ENCODE data around the gene FOCAD.

FOCAD gene

GRCh38 chr9:20853866-20854265 lies 169.8 kb downstream of the FOCAD start:
- no peak overlapping the region for H3K27ac ChIP-seq (ENCODE audit: low read depth, low read length)
- no peaks in the 10 kb centered on the region for H3K4me1 ChIP-seq (ENCODE audit: control insufficient read depth in 5 of 5, insufficient read depth in 5 of 5, low read length in 5 of 5)
- no peaks in the 10 kb centered on the region for H3K36me3 ChIP-seq (ENCODE audit: control insufficient read depth in 5 of 5, insufficient read depth in 5 of 5, low read length in 5 of 5)
- H3K9ac ChIP-seq (ENCODE audit: low read length in 5 of 5), result no peak overlapping the region
- peaks cover 0 to 3% (median 0%) of the 10 kb centered on the region in 5 donors for H3K9me3 ChIP-seq (ENCODE audit: control insufficient read depth in 5 of 5, low read length in 5 of 5)
- no peaks in the 10 kb centered on the region for H3K27me3 ChIP-seq (ENCODE audit: control insufficient read depth in 5 of 5, insufficient read depth in 4 of 5, low read length in 5 of 5)
- no peak overlapping the region for H3K4me3 ChIP-seq (ENCODE audit: low read depth in 1 of 5, low read length in 5 of 5)

- Histone ChIP-seq H3K27ac (ENCODE audit: low read depth, low read length) (no peak overlapping the region), H3K9me3 (ENCODE audit: control insufficient read depth in 5 of 5, low read length in 5 of 5) (peaks cover 0 to 3% (median 0%) of the 10 kb centered on the region in 5 donors), H3K4me3 (ENCODE audit: low read depth in 1 of 5, low read length in 5 of 5) (no peak overlapping the region), H3K9ac (ENCODE audit: low read length in 5 of 5) (no peak overlapping the region), H3K4me1 (ENCODE audit: control insufficient read depth in 5 of 5, insufficient read depth in 5 of 5, low read length in 5 of 5) (no peaks in the 10 kb centered on the region), H3K27me3 (ENCODE audit: control insufficient read depth in 5 of 5, insufficient read depth in 4 of 5, low read length in 5 of 5) (no peaks in the 10 kb centered on the region), H3K36me3 (ENCODE audit: control insufficient read depth in 5 of 5, insufficient read depth in 5 of 5, low read length in 5 of 5) (no peaks in the 10 kb centered on the region)
These were observed 170.4 kb downstream of the FOCAD start for GRCh38 chr9:20854444-20854843.

GRCh38 chr9:20863945-20864344 lies 179.9 kb downstream of the FOCAD start:
- H3K9ac ChIP-seq (ENCODE audit: low read length in 5 of 5), result no peak overlapping the region
- H3K4me1 ChIP-seq (ENCODE audit: control insufficient read depth in 5 of 5, insufficient read depth in 5 of 5, low read length in 5 of 5), result no peaks in the 10 kb centered on the region
- no peaks in the 10 kb centered on the region for H3K27me3 ChIP-seq (ENCODE audit: control insufficient read depth in 5 of 5, insufficient read depth in 4 of 5, low read length in 5 of 5)
- H3K9me3 ChIP-seq (ENCODE audit: control insufficient read depth in 5 of 5, low read length in 5 of 5), result no peaks in the 10 kb centered on the region
- H3K36me3 ChIP-seq (ENCODE audit: control insufficient read depth in 5 of 5, insufficient read depth in 5 of 5, low read length in 5 of 5), result peaks cover 0 to 19% (median 2%) of the 10 kb centered on the region in 5 donors
- H3K27ac ChIP-seq (ENCODE audit: low read depth, low read length), result no peak overlapping the region
- no peak overlapping the region for H3K4me3 ChIP-seq (ENCODE audit: low read depth in 1 of 5, low read length in 5 of 5)

- no peak overlapping the region for H3K9ac ChIP-seq (ENCODE audit: low read length in 5 of 5)
- H3K27ac ChIP-seq (ENCODE audit: low read depth, low read length), result no peak overlapping the region
- no peak overlapping the region for H3K4me3 ChIP-seq (ENCODE audit: low read depth in 1 of 5, low read length in 5 of 5)
- H3K9me3 ChIP-seq (ENCODE audit: control insufficient read depth in 5 of 5, low read length in 5 of 5), result no peaks in the 10 kb centered on the region
- peaks cover 0 to 20% (median 2%) of the 10 kb centered on the region in 5 donors for H3K36me3 ChIP-seq (ENCODE audit: control insufficient read depth in 5 of 5, insufficient read depth in 5 of 5, low read length in 5 of 5)
- no peaks in the 10 kb centered on the region for H3K27me3 ChIP-seq (ENCODE audit: control insufficient read depth in 5 of 5, insufficient read depth in 4 of 5, low read length in 5 of 5)
- no peaks in the 10 kb centered on the region for H3K4me1 ChIP-seq (ENCODE audit: control insufficient read depth in 5 of 5, insufficient read depth in 5 of 5, low read length in 5 of 5)
These were observed 181.3 kb downstream of the FOCAD start for GRCh38 chr9:20865347-20865746.

DNA sequence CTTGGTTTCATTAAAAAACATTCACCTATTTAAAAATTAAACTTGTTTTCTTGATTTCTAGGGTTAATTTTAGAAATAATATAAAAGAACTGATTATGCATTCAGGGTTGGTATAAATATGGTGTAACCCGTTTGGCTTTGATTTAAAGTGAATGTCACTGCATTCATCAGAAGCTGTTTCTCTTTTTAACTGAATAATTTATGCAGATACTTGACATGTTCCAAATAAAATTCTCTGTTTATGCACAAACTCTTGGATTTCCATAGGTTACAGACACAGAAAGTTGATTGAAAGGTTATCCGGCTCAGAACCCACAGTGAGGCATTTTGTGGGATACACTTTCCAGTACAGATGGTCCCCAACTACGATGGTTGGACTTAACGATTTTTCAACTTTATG lies 186.1 kb downstream of the FOCAD start:
- Histone ChIP-seq H3K4me1 (ENCODE audit: control insufficient read depth in 5 of 5, insufficient read depth in 5 of 5, low read length in 5 of 5) (peaks cover 0 to 3% (median 0%) of the 10 kb centered on the region in 5 donors), H3K9me3 (ENCODE audit: control insufficient read depth in 5 of 5, low read length in 5 of 5) (no peaks in the 10 kb centered on the region), H3K27me3 (ENCODE audit: control insufficient read depth in 5 of 5, insufficient read depth in 4 of 5, low read length in 5 of 5) (no peaks in the 10 kb centered on the region), H3K36me3 (ENCODE audit: control insufficient read depth in 5 of 5, insufficient read depth in 5 of 5, low read length in 5 of 5) (peaks cover 0 to 17% (median 0%) of the 10 kb centered on the region in 5 donors), H3K27ac (ENCODE audit: low read depth, low read length) (no peak overlapping the region), H3K9ac (ENCODE audit: low read length in 5 of 5) (no peak overlapping the region), H3K4me3 (ENCODE audit: low read depth in 1 of 5, low read length in 5 of 5) (no peak overlapping the region)

DNA sequence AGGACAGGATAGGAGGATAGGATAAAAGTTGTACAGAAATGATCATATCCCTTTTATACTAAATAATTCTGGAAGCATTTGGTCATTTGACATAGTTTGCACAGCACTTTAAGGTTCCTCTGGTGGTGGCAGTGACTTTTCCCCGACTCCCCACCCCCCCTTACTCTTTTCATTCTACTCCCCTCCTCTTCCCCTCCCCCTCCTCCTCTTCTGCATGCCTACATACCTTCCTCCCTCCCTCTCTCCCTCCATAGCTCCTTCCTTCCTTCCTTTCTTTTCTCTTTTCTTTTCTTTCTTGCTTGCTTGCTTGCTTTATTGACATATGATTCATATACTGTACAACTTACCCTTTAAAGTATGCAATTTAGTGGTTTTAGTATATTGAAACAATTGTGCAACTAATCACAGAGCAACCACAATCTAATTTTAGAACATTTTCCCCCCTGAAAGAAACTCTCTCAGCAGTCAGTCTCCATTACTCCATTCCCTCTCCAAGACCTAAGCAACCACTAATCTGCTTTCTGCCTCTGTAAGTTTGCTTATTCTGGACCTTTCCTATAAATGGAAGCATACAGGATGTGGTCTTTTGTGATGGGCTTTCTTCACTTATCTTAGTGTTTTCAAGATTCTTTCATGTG lies 188.4 kb downstream of the FOCAD start:
- peaks cover 0 to 3% (median 0%) of the 10 kb centered on the region in 5 donors for H3K4me1 ChIP-seq (ENCODE audit: control insufficient read depth in 5 of 5, insufficient read depth in 5 of 5, low read length in 5 of 5)
- no peak overlapping the region for H3K27ac ChIP-seq (ENCODE audit: low read depth, low read length)
- H3K4me3 ChIP-seq (ENCODE audit: low read depth in 1 of 5, low read length in 5 of 5), result no peak overlapping the region
- H3K36me3 ChIP-seq (ENCODE audit: control insufficient read depth in 5 of 5, insufficient read depth in 5 of 5, low read length in 5 of 5), result peaks cover 0 to 10% (median 0%) of the 10 kb centered on the region in 5 donors
- H3K9me3 ChIP-seq (ENCODE audit: control insufficient read depth in 5 of 5, low read length in 5 of 5), result no peaks in the 10 kb centered on the region
- no peak overlapping the region for H3K9ac ChIP-seq (ENCODE audit: low read length in 5 of 5)
- H3K27me3 ChIP-seq (ENCODE audit: control insufficient read depth in 5 of 5, insufficient read depth in 4 of 5, low read length in 5 of 5), result no peaks in the 10 kb centered on the region

- H3K27me3 ChIP-seq (ENCODE audit: control insufficient read depth in 5 of 5, insufficient read depth in 4 of 5, low read length in 5 of 5), result no peaks in the 10 kb centered on the region
- H3K36me3 ChIP-seq (ENCODE audit: control insufficient read depth in 5 of 5, insufficient read depth in 5 of 5, low read length in 5 of 5), result peaks cover 0 to 9% (median 0%) of the 10 kb centered on the region in 5 donors
- H3K27ac ChIP-seq (ENCODE audit: low read depth, low read length), result no peak overlapping the region
- H3K4me3 ChIP-seq (ENCODE audit: low read depth in 1 of 5, low read length in 5 of 5), result no peak overlapping the region
- H3K9me3 ChIP-seq (ENCODE audit: control insufficient read depth in 5 of 5, low read length in 5 of 5), result no peaks in the 10 kb centered on the region
- peaks cover 0 to 3% (median 0%) of the 10 kb centered on the region in 5 donors for H3K4me1 ChIP-seq (ENCODE audit: control insufficient read depth in 5 of 5, insufficient read depth in 5 of 5, low read length in 5 of 5)
- H3K9ac ChIP-seq (ENCODE audit: low read length in 5 of 5), result no peak overlapping the region
These were observed 189.3 kb downstream of the FOCAD start for GRCh38 chr9:20873240-20873865.

- H3K4me1 ChIP-seq (ENCODE audit: control insufficient read depth in 5 of 5, insufficient read depth in 5 of 5, low read length in 5 of 5), result no peaks in the 10 kb centered on the region
These were observed 196.2 kb downstream of the FOCAD start for GRCh38 chr9:20880271-20880670.

DNA sequence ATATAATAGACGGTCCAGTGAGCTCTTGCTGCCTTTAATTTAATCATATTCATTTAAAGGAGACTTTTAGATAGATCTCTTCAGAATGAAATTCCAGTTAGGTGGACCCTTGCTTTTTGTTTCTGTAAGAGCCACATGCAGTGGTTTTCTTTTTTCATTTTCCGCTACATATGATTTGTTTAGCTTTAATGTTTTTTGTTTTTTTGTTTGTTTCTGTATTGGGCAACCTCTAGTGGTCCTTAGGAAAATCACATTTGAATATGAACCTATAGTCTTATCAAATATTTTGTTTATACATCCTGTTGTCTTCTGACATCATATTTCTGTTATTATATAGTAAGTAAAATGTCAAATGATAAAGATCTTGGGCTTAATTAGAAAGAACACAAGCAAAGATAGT lies 196.6 kb downstream of the FOCAD start:
- Histone ChIP-seq H3K27ac (ENCODE audit: low read depth, low read length) (no peak overlapping the region), H3K4me1 (ENCODE audit: control insufficient read depth in 5 of 5, insufficient read depth in 5 of 5, low read length in 5 of 5) (no peaks in the 10 kb centered on the region), H3K27me3 (ENCODE audit: control insufficient read depth in 5 of 5, insufficient read depth in 4 of 5, low read length in 5 of 5) (no peaks in the 10 kb centered on the region), H3K4me3 (ENCODE audit: low read depth in 1 of 5, low read length in 5 of 5) (no peak overlapping the region), H3K36me3 (ENCODE audit: control insufficient read depth in 5 of 5, insufficient read depth in 5 of 5, low read length in 5 of 5) (peaks cover 0 to 19% (median 10%) of the 10 kb centered on the region in 5 donors), H3K9ac (ENCODE audit: low read length in 5 of 5) (no peak overlapping the region), H3K9me3 (ENCODE audit: control insufficient read depth in 5 of 5, low read length in 5 of 5) (no peaks in the 10 kb centered on the region)

More at GRCh38 chr9:20880271-20880670, 196.2 kb downstream of the FOCAD start:
- Histone ChIP-seq H3K9ac (ENCODE audit: low read length in 5 of 5) (no peak overlapping the region), H3K27ac (ENCODE audit: low read depth, low read length) (no peak overlapping the region), H3K4me3 (ENCODE audit: low read depth in 1 of 5, low read length in 5 of 5) (no peak overlapping the region), H3K9me3 (ENCODE audit: control insufficient read depth in 5 of 5, low read length in 5 of 5) (no peaks in the 10 kb centered on the region), H3K27me3 (ENCODE audit: control insufficient read depth in 5 of 5, insufficient read depth in 4 of 5, low read length in 5 of 5) (no peaks in the 10 kb centered on the region), H3K36me3 (ENCODE audit: control insufficient read depth in 5 of 5, insufficient read depth in 5 of 5, low read length in 5 of 5) (peaks cover 0 to 19% (median 10%) of the 10 kb centered on the region in 5 donors)

DNA sequence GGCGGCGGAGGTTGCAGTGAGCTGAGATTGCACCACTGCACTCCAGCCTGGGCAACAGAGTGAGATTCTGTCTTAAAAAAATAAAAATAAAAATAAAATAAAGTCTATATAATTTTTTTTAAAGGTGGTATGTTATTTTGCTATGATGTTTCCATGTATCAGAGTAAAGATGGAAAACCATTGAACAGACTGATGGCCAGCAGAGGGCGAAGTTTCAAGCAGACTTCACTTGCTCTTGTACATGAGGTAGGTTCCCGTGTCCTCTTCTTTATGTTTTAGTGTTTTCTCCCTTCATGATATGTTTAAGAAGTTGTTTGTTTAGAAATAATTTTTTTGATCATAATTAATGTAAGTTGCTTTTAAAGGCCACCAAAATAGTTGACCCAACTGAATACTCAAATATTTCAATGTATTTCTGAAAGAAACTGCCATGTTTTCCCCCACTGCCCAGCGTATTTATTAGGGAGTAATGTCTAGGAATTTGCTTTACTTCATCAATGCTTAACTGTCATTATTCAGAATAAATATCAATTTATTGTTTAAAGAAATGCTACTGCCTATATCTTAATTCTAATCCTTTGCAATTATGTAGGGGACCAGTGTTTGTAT lies 201.0 kb downstream of the FOCAD start:
- no peaks in the 10 kb centered on the region for H3K4me1 ChIP-seq (ENCODE audit: control insufficient read depth in 5 of 5, insufficient read depth in 5 of 5, low read length in 5 of 5)
- no peaks in the 10 kb centered on the region for H3K9me3 ChIP-seq (ENCODE audit: control insufficient read depth in 5 of 5, low read length in 5 of 5)
- no peak overlapping the region for H3K9ac ChIP-seq (ENCODE audit: low read length in 5 of 5)
- H3K27me3 ChIP-seq (ENCODE audit: control insufficient read depth in 5 of 5, insufficient read depth in 4 of 5, low read length in 5 of 5), result no peaks in the 10 kb centered on the region
- no peak overlapping the region for H3K4me3 ChIP-seq (ENCODE audit: low read depth in 1 of 5, low read length in 5 of 5)
- H3K27ac ChIP-seq (ENCODE audit: low read depth, low read length), result no peak overlapping the region
- peaks cover 0 to 20% (median 10%) of the 10 kb centered on the region in 5 donors for H3K36me3 ChIP-seq (ENCODE audit: control insufficient read depth in 5 of 5, insufficient read depth in 5 of 5, low read length in 5 of 5)
